Keratinocyte (primary cell): Measurements from ENCODE around the gene PCP4L1.

Experiments
- EZH2 ChIP-seq: IDR thresholded peaks from one replicate; pipeline ENCODE4 v1.6.1; 2012; ENCODE audit warnings: inconsistent platforms, mild to moderate bottlenecking, low read length, moderate library complexity
- TF ChIP-seq, protein P1 (sequence below), 3 experiments: IDR thresholded peaks in 1 of 3; conservative IDR thresholded peaks in 1 of 3; optimal IDR thresholded peaks in 1 of 3; 2 replicates in 2 of 3; 3 replicates in 1 of 3; pipeline versions ENCODE3 to v1.5.1; 2011; ENCODE audit warnings: low read length in 3 of 3, mild to moderate bottlenecking in 3 of 3, moderate library complexity in 2 of 3, control low read depth in 1 of 3, inconsistent platforms in 1 of 3; ENCODE audit not compliant: insufficient read depth in 2 of 3; ENCODE audit errors: extremely low read depth in 1 of 3

DNA sequence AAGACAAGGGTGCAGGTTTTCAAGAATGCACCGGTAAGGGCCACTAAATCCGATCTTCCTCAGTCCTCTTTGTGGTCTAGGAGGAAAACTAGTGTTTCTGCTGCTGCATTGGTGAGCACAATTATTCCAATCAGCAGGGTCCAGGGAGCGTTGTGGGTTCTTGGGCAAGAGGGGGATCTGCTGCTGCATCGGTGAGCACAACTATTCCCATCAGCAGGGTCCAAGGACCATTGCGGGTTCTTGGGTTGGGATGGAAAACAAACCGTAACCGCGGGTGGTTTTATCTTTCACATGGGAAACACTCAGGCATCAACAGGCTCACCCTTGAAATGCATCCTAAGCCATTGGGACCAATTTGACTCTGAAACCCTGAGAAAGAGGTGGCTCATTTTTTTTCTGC lies 7.0 kb upstream of the PCP4L1 start:
- TF ChIP-seq, protein P1, sequence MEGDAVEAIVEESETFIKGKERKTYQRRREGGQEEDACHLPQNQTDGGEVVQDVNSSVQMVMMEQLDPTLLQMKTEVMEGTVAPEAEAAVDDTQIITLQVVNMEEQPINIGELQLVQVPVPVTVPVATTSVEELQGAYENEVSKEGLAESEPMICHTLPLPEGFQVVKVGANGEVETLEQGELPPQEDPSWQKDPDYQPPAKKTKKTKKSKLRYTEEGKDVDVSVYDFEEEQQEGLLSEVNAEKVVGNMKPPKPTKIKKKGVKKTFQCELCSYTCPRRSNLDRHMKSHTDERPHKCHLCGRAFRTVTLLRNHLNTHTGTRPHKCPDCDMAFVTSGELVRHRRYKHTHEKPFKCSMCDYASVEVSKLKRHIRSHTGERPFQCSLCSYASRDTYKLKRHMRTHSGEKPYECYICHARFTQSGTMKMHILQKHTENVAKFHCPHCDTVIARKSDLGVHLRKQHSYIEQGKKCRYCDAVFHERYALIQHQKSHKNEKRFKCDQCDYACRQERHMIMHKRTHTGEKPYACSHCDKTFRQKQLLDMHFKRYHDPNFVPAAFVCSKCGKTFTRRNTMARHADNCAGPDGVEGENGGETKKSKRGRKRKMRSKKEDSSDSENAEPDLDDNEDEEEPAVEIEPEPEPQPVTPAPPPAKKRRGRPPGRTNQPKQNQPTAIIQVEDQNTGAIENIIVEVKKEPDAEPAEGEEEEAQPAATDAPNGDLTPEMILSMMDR (optimal IDR thresholded peaks at IDR 0.05 in 1 of 3, IDR thresholded peaks at IDR 0.05 in 1 of 3, conservative IDR thresholded peaks at IDR 0.05 in 1 of 3; ENCODE audit: extremely low read depth in 1 of 3, insufficient read depth in 2 of 3, low read length in 3 of 3), result no peak
- no peak for TF ChIP-seq EZH2
